Karpas-422 (cell line): ENCODE measurements around the gene REXO4. TPM values are rescaled to one million over a fixed set of nuclear protein-coding genes. Genes with fewer than 3 reads are reported as not detected.

Experiments
- DNase-seq: peaks from one replicate; pipeline ENCODE4 v3.0.0-alpha.2; 2015
- H2AFZ ChIP-seq: fragments of 200-600 bp; sonication (generic); 2 replicates; pipeline ENCODE4 v1.6.1; 2014; ENCODE audit warnings: antibody characterized with exemption, low read length, mixed read lengths
- H3K27ac ChIP-seq: fragments of 200-600 bp; sonication (generic); 2 replicates; pipeline ENCODE4 v1.5.1; 2014; ENCODE audit warnings: mild to moderate bottlenecking, low read length, moderate library complexity
- H3K27me3 ChIP-seq: fragments of 200-600 bp; sonication (generic); 2 replicates; pipeline ENCODE4 v1.6.1; 2014; ENCODE audit warnings: low read length, mixed read lengths
- H3K36me3 ChIP-seq: fragments of 200-600 bp; sonication (generic); 2 replicates; pipeline ENCODE4 v1.6.1; 2014; ENCODE audit warnings: low read length, mixed read lengths; ENCODE audit not compliant: insufficient read depth
- H3K4me1 ChIP-seq: fragments of 200-600 bp; sonication (generic); 2 replicates; pipeline ENCODE4 v1.6.1; 2014; ENCODE audit warnings: mild to moderate bottlenecking, low read length, mixed read lengths
- H3K4me2 ChIP-seq: fragments of 200-600 bp; sonication (generic); 2 replicates; pipeline ENCODE4 v1.6.1; 2014; ENCODE audit warnings: low read length, low read depth, mild to moderate bottlenecking; ENCODE audit not compliant: poor library complexity, severe bottlenecking
- H3K4me3 ChIP-seq: fragments of 200-600 bp; sonication (generic); 2 replicates; pipeline ENCODE4 v1.5.1; 2014; ENCODE audit warnings: mild to moderate bottlenecking, antibody characterized with exemption, low read length, mixed read lengths
- H3K79me2 ChIP-seq: fragments of 200-600 bp; sonication (generic); 2 replicates; pipeline ENCODE4 v1.6.1; 2014; ENCODE audit warnings: mild to moderate bottlenecking, low read length, mixed read lengths
- H3K9ac ChIP-seq: fragments of 200-600 bp; sonication (generic); 2 replicates; pipeline ENCODE4 v1.6.0; 2014; ENCODE audit warnings: low read length
- H3K9me2 ChIP-seq: fragments of 200-600 bp; sonication (generic), shearing (Covaris generic); replicated peaks from 2 replicates; pipeline ENCODE4 v1.6.0; 2014; ENCODE audit warnings: mild to moderate bottlenecking, low read length, moderate library complexity; ENCODE audit not compliant: insufficient read depth
- H3K9me3 ChIP-seq: fragments of 300-700, 200-600 bp; sonication (generic); 2 replicates; pipeline ENCODE4 v1.6.1; 2014; ENCODE audit warnings: low read length, mixed read lengths
- H4K20me1 ChIP-seq: fragments of 200-600 bp; sonication (generic); 2 replicates; pipeline ENCODE4 v1.6.1; 2014; ENCODE audit warnings: mild to moderate bottlenecking, antibody characterized with exemption, low read length, low read depth; ENCODE audit not compliant: insufficient read depth
- total RNA-seq: library from RNA; depleted of rRNA; stranded (reverse); fragments of >200 nt; shearing (Covaris generic); gene quantifications from 2 replicates; pipeline ENCODE4 v1.2.3, GENCODE V29; 2014; ENCODE audit warnings: low replicate concordance

The REXO4 gene
- total RNA-seq, 1 experiment from 2014 or later = 10.5 TPM

- H2AFZ ChIP-seq = no peak overlapping the region
- H3K9me2 ChIP-seq = no peaks in the 10 kb centered on the region
- H4K20me1 ChIP-seq = no peaks in the 10 kb centered on the region
- no peak for DNase-seq
- no peak overlapping the region for H3K27ac ChIP-seq
- H3K9me3 ChIP-seq = peaks cover 3% of the 10 kb centered on the region; the same call in 1 of the 2 replicates
- H3K9ac ChIP-seq = no peak overlapping the region
- no peaks in the 10 kb centered on the region for H3K79me2 ChIP-seq
- H3K4me3 ChIP-seq = no peak overlapping the region
- no peaks in the 10 kb centered on the region for H3K4me1 ChIP-seq
- no peak overlapping the region for H3K4me2 ChIP-seq
- H3K27me3 ChIP-seq = no peaks in the 10 kb centered on the region
- H3K36me3 ChIP-seq = no peaks in the 10 kb centered on the region
These were observed 30.1 kb downstream of the REXO4 start for GRCh38 chr9:133387680-133388079.

DNA sequence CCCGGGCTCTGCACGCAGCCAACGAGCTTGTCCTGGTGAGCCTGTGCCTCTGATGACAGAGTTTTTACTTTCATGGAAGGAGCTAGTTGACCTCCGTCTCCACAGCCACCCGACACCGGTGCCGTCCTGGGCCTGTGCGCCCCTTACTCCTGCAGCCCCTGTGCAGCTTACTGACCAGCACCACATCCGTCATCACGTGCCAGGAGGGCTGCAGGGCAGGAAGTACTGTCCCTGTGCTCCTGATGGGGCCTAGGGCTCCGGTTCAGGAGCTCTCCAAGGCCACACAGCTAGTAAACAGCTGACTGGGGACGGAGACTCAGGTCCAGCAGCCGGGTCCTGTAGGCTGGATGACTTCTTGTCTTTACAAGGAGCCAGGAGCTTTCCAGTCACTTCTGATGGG is 31.5 kb downstream of the REXO4 start:
- Histone ChIP-seq H3K27me3 (no peaks in the 10 kb centered on the region), H3K27ac (no peak overlapping the region), H4K20me1 (no peaks in the 10 kb centered on the region), H3K4me1 (no peaks in the 10 kb centered on the region), H3K4me2 (no peak overlapping the region), H2AFZ (no peak overlapping the region), H3K9ac (no peak overlapping the region), H3K36me3 (no peaks in the 10 kb centered on the region), H3K9me2 (no peaks in the 10 kb centered on the region), H3K9me3 (peaks cover 4% of the 10 kb centered on the region; the same call in 1 of the 2 replicates), H3K79me2 (no peaks in the 10 kb centered on the region), H3K4me3 (no peak overlapping the region)
- no peak for DNase-seq

DNA sequence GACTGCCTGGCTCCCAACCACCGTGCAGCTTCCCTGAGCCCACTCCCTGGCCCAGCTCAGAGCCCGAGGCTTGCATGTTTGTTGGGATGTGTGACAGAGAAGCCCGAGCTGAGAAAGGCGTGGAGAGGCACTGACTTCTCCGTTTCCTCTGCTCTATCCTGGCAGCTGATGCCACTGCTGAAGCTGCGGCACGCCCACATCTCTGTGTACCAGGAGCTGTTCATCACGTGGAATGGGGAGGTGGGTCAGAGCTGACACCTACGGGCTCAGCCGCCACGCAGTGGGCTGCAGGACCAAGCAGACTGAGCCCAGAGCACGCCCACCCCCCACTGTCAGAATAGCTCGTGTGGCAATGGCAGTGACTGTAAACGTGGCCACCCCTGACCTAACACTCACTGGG is 32.4 kb downstream of the REXO4 start:
- Histone ChIP-seq H3K79me2 (no peaks in the 10 kb centered on the region), H3K36me3 (no peaks in the 10 kb centered on the region), H3K4me3 (no peak overlapping the region), H4K20me1 (no peaks in the 10 kb centered on the region), H3K4me2 (no peak overlapping the region), H3K27me3 (no peaks in the 10 kb centered on the region), H2AFZ (no peak overlapping the region), H3K9me3 (peaks cover 4% of the 10 kb centered on the region; the same call in 1 of the 2 replicates), H3K9ac (no peak overlapping the region), H3K4me1 (no peaks in the 10 kb centered on the region), H3K27ac (no peak overlapping the region), H3K9me2 (no peaks in the 10 kb centered on the region)
- no peak for DNase-seq

DNA sequence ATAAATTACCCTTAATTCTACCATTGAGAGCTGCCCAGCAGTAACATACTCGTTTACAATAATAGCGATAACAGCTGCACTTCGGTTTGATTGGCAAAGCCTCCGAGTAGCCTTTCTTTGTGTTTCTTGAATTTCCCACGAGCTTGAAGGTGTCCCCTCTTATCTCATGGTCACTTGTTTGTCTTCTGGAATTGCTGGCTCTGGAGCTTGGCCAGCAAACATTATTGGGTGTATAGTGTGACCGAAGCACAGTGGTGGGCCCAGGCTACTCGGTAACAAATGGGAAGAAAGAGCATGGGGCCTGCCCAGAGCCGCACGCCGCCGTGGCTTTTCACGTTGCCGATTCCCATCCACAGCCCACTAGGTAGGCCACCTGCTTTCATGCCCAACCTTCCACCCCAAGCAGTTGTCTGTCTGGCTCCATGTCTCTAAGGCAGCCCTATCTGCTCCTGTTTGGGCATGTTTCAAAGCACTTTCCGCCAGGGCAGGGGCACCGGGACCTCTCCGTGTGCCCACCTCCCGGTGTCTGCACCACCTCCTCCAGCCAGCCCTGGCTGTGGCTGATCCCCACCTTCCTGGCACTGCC is 33.0 kb downstream of the REXO4 start:
- no peak overlapping the region for H2AFZ ChIP-seq
- no peaks in the 10 kb centered on the region for H3K36me3 ChIP-seq
- no peaks in the 10 kb centered on the region for H3K79me2 ChIP-seq
- no peak overlapping the region for H3K4me3 ChIP-seq
- H3K9me2 ChIP-seq = no peaks in the 10 kb centered on the region
- H3K27me3 ChIP-seq = no peaks in the 10 kb centered on the region
- no peaks in the 10 kb centered on the region for H4K20me1 ChIP-seq
- no peaks in the 10 kb centered on the region for H3K4me1 ChIP-seq
- peaks cover 4% of the 10 kb centered on the region; the same call in 1 of the 2 replicates for H3K9me3 ChIP-seq
- no peak overlapping the region for H3K27ac ChIP-seq
- no peak overlapping the region for H3K9ac ChIP-seq
- no peak overlapping the region for H3K4me2 ChIP-seq
- DNase-seq = no peak

- DNase-seq = no peak
- Histone ChIP-seq H3K36me3 (no peaks in the 10 kb centered on the region), H3K4me2 (no peak overlapping the region), H3K9ac (no peak overlapping the region), H3K4me3 (no peak overlapping the region), H3K9me3 (peaks cover 4% of the 10 kb centered on the region; the same call in 1 of the 2 replicates), H3K79me2 (no peaks in the 10 kb centered on the region), H3K9me2 (no peaks in the 10 kb centered on the region), H3K4me1 (no peaks in the 10 kb centered on the region), H3K27ac (no peak overlapping the region), H3K27me3 (peaks cover 2% of the 10 kb centered on the region; the same call in 1 of the 2 replicates), H2AFZ (no peak overlapping the region), H4K20me1 (no peaks in the 10 kb centered on the region)
These were observed 34.4 kb downstream of the REXO4 start for GRCh38 chr9:133383438-133383837.

DNA sequence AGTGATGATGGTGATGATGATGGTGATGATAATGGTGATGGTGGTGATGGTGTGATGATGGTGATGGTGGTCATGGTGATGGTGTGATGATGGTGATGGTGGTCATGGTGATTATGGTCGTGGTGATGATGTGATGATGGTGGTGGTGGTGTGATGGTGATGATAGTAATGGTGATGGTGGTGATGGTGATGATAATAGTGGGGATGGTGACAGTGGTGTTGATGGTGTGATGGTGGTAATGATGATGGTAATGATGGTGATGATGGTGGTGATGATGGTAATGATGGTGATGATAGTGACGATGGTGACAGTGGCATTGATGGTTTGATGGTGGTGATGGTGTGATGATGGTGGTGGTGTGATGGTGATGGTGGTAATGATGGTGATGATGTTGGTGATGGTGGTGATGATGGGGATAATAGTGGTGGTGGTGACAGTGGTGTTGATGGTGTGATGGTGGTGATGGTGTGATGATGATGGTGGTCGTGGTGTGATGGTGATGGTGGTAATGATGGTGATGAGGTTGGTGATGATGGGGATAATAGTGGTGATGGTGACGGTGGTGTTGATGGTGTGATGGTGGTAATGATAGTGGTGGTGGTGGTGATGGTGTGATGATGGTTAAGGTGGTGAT is 35.2 kb downstream of the REXO4 start:
- Histone ChIP-seq H3K27ac (no peak overlapping the region), H3K36me3 (no peaks in the 10 kb centered on the region), H3K9me2 (no peaks in the 10 kb centered on the region), H3K4me2 (no peak overlapping the region), H3K4me3 (no peak overlapping the region), H4K20me1 (no peaks in the 10 kb centered on the region), H3K79me2 (no peaks in the 10 kb centered on the region), H3K9ac (no peak overlapping the region), H3K27me3 (peaks cover 8% of the 10 kb centered on the region; the same call in 1 of the 2 replicates), H2AFZ (no peak overlapping the region), H3K4me1 (peaks cover 6% of the 10 kb centered on the region), H3K9me3 (peaks cover 4% of the 10 kb centered on the region; the same call in 1 of the 2 replicates)
- no peak for DNase-seq

DNA sequence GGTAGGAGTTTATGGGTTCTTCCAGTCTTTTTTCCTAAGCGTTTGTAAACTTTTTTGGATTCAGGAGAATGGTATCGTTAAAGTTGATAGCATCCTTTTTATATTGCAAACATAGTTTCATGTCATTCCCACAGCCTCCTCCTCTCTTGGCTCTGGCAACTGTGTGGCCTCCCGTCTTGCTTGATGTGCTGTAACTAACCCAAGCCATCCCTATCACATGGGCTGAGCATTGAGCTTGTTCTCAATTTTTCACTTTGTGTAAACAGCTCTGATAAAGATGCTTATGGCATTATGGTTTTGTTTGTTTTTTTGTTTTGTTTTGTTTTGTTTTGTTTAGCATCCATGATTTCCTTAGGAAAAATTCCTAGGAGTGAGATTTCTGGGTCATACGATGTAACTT is 37.1 kb downstream of the REXO4 start:
- Histone ChIP-seq H3K27ac (no peak overlapping the region), H3K79me2 (peaks cover under 1% of the 10 kb centered on the region; the same call in 1 of the 2 replicates), H2AFZ (no peak overlapping the region), H3K9me2 (no peaks in the 10 kb centered on the region), H3K9me3 (peaks cover 4% of the 10 kb centered on the region; the same call in 1 of the 2 replicates), H3K27me3 (peaks cover 8% of the 10 kb centered on the region; the same call in 1 of the 2 replicates), H3K4me3 (no peak overlapping the region), H4K20me1 (no peaks in the 10 kb centered on the region), H3K36me3 (no peaks in the 10 kb centered on the region), H3K4me2 (no peak overlapping the region), H3K4me1 (peaks cover 11% of the 10 kb centered on the region), H3K9ac (no peak overlapping the region)
- DNase-seq = no peak

GRCh38 chr9:133379153-133380086 is 38.4 kb downstream of the REXO4 start:
- H3K9ac ChIP-seq = no peak overlapping the region
- H3K36me3 ChIP-seq = no peaks in the 10 kb centered on the region
- H3K4me1 ChIP-seq = peaks cover 16% of the 10 kb centered on the region
- H2AFZ ChIP-seq = no peak overlapping the region
- no peak overlapping the region for H3K27ac ChIP-seq
- no peaks in the 10 kb centered on the region for H3K9me2 ChIP-seq
- peaks cover 8% of the 10 kb centered on the region; the same call in 1 of the 2 replicates for H3K27me3 ChIP-seq
- peaks cover 9% of the 10 kb centered on the region; the same call in 1 of the 2 replicates for H4K20me1 ChIP-seq
- DNase-seq = no peak
- peaks cover 4% of the 10 kb centered on the region; the same call in 1 of the 2 replicates for H3K9me3 ChIP-seq
- peaks cover 14% of the 10 kb centered on the region for H3K79me2 ChIP-seq
- no peak overlapping the region for H3K4me2 ChIP-seq
- no peak overlapping the region for H3K4me3 ChIP-seq
